Stimulated activated CD4-positive, alpha-beta T cell treated with anti-CD3 and anti-CD28 coated beads, Interleukin-1b, Interleukin-23, amount 100 ng/mL, for 4 hours (primary cell): ENCODE data around the gene PIP4K2A.
"Not testable (repeated sequence)": the region's sequence is repeated elsewhere in the genome, so short reads cannot be mapped to it uniquely, and the experiment has no call there.

ENCODE experiments used
- DNase-seq, 2 donors: peaks; one replicate each; pipeline ENCODE4 v3.0.0-alpha.2; 2020; ENCODE audit warnings: low read depth in 2 of 2

Gene PIP4K2A

GRCh38 chr10:22719406-22720042 lies 5.1 kb upstream of the PIP4K2A start:
- no peak for DNase-seq

- not testable (repeated sequence) for DNase-seq
These were observed 4.3 kb upstream of the PIP4K2A start for GRCh38 chr10:22718659-22719058.

- DNase-seq = no peak
These were observed 3.4 kb upstream of the PIP4K2A start for GRCh38 chr10:22717728-22718127.

- no peak for DNase-seq
These were observed 2.6 kb upstream of the PIP4K2A start for GRCh38 chr10:22716943-22717342.

- DNase-seq = no peak
These were observed 880 bp upstream of the PIP4K2A start for GRCh38 chr10:22715290-22715625.

- peak in 1 of 2 donors; percentile 34 for DNase-seq
These were observed 412 bp downstream of the PIP4K2A start for GRCh38 chr10:22713853-22714478.

- peak in 1 of 2 donors; percentile 35 for DNase-seq
These were observed 1.2 kb downstream of the PIP4K2A start for GRCh38 chr10:22712956-22713852.

- no peak for DNase-seq
These were observed 2.0 kb downstream of the PIP4K2A start for GRCh38 chr10:22712211-22712955.

- DNase-seq = no peak
These were observed 3.0 kb downstream of the PIP4K2A start for GRCh38 chr10:22711373-22711772.

GRCh38 chr10:22710139-22710745 lies 4.1 kb downstream of the PIP4K2A start:
- peak in 1 of 2 donors; percentile 29 for DNase-seq

- no peak for DNase-seq
These were observed 5.6 kb downstream of the PIP4K2A start for GRCh38 chr10:22708772-22709171.

- DNase-seq = no peak
These were observed 8.9 kb downstream of the PIP4K2A start for GRCh38 chr10:22705527-22705926.

GRCh38 chr10:22704942-22705341 lies 9.4 kb downstream of the PIP4K2A start:
- no peak for DNase-seq

GRCh38 chr10:22704471-22704911 lies 9.9 kb downstream of the PIP4K2A start:
- no peak for DNase-seq

- no peak for DNase-seq
These were observed 12.0 kb downstream of the PIP4K2A start for GRCh38 chr10:22702348-22702747.

- DNase-seq = no peak
These were observed 13.1 kb downstream of the PIP4K2A start for GRCh38 chr10:22701132-22701826.

GRCh38 chr10:22700489-22700888 lies 13.9 kb downstream of the PIP4K2A start:
- no peak for DNase-seq

GRCh38 chr10:22699976-22700375 lies 14.4 kb downstream of the PIP4K2A start:
- DNase-seq = no peak

GRCh38 chr10:22698941-22699440 lies 15.4 kb downstream of the PIP4K2A start:
- no peak for DNase-seq

GRCh38 chr10:22697800-22698199 lies 16.6 kb downstream of the PIP4K2A start:
- no peak for DNase-seq

GRCh38 chr10:22697101-22697500 lies 17.3 kb downstream of the PIP4K2A start:
- no peak for DNase-seq
